ENCODE results near the gene FBXW11. TPM values are rescaled to one million over a fixed set of nuclear protein-coding genes. Genes with fewer than 3 reads are reported as not detected.

FBXW11 gene
- total RNA-seq, 1 donor from 2014 or later, result 64.7 TPM

GRCh38 chr5:172043865-172044264 lies 37.4 kb upstream of the FBXW11 start:
- Mint-ChIP-seq H3K36me3 (ENCODE audit: low read depth, unreplicated experiment) (peaks cover 32% of the 10 kb centered on the region), H3K4me3 (ENCODE audit: unreplicated experiment) (no peak overlapping the region)
- FAIRE-seq, result no peak

DNA sequence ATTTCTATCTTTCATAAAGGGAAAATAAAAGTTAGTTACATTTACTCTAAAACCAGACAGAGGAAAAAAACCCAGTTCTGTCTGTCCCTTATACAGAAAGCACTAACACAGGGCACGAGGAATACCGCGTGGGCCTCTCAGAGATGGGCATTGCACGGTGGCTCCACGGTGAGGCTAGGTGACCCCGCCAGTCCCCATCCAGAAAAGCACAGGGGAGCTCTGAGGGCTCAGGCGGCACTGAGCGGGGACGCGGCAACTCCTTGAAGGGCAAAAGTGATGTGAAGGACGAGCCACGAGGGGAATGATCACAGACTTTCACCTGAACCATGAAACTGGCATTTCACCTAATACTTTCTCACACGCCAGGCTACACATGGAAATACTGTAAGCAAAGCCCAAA lies 35.7 kb upstream of the FBXW11 start:
- no peak for DNase-seq (ENCODE audit: low read depth)
- H3K4me3 Mint-ChIP-seq (ENCODE audit: unreplicated experiment), result no peak overlapping the region
- no peaks in the 10 kb centered on the region for H3K4me1 Mint-ChIP-seq (ENCODE audit: low read depth, unreplicated experiment)
- H3K9me3 Mint-ChIP-seq (ENCODE audit: unreplicated experiment), result peaks cover 3% of the 10 kb centered on the region
- no peaks in the 10 kb centered on the region for H3K79me2 ChIP-seq (ENCODE audit: insufficient read depth, low read length)
- peaks cover 2% of the 10 kb centered on the region for H3K36me3 ChIP-seq (ENCODE audit: insufficient read depth, low read length)
- no peak for TF ChIP-seq EZH2 (IDR thresholded peaks at IDR 0.05; ENCODE audit: insufficient read depth, low read length)
- no peak for TF ChIP-seq CTCF (IDR thresholded peaks at IDR 0.05; ENCODE audit: insufficient read depth, low read depth, low read length)
- no peak overlapping the region for H3K27ac ChIP-seq (ENCODE audit: low read depth, low read length)
- no peak for FAIRE-seq
- H3K4me1 ChIP-seq (ENCODE audit: insufficient read depth, low read length), result peaks cover 4% of the 10 kb centered on the region
- H3K4me2 ChIP-seq (ENCODE audit: low read length), result no peak overlapping the region
- no peaks in the 10 kb centered on the region for H3K27me3 ChIP-seq (ENCODE audit: insufficient read depth, low read length)
- peaks cover 4% of the 10 kb centered on the region for H4K20me1 ChIP-seq (ENCODE audit: insufficient read depth, low read length)
- no peak overlapping the region for H3K27ac Mint-ChIP-seq (ENCODE audit: unreplicated experiment)
- peaks cover 4% of the 10 kb centered on the region for H3K27me3 Mint-ChIP-seq (ENCODE audit: low read depth, unreplicated experiment)
- no peaks in the 10 kb centered on the region for H3K9me3 ChIP-seq (ENCODE audit: insufficient read depth, low read depth, low read length)
- H3K36me3 Mint-ChIP-seq (ENCODE audit: low read depth, unreplicated experiment), result peaks cover 24% of the 10 kb centered on the region
- H3K9ac ChIP-seq (ENCODE audit: low read length), result no peak overlapping the region
- no peak overlapping the region for H3K4me3 ChIP-seq (ENCODE audit: insufficient read depth, low read depth, low read length)
- H2AFZ ChIP-seq (ENCODE audit: low read depth, low read length), result no peak overlapping the region

More at GRCh38 chr5:172043865-172044264, 37.4 kb upstream of the FBXW11 start:
- H3K9me3 Mint-ChIP-seq (ENCODE audit: unreplicated experiment), result no peaks in the 10 kb centered on the region
- Histone ChIP-seq H3K4me1 (ENCODE audit: insufficient read depth, low read length) (peaks cover 8% of the 10 kb centered on the region), H3K27ac (ENCODE audit: low read depth, low read length) (no peak overlapping the region), H3K36me3 (ENCODE audit: insufficient read depth, low read length) (peaks cover 2% of the 10 kb centered on the region), H3K4me3 (ENCODE audit: insufficient read depth, low read depth, low read length) (no peak overlapping the region), H3K79me2 (ENCODE audit: insufficient read depth, low read length) (no peaks in the 10 kb centered on the region), H3K4me2 (ENCODE audit: low read length) (no peak overlapping the region), H3K27me3 (ENCODE audit: insufficient read depth, low read length) (no peaks in the 10 kb centered on the region), H2AFZ (ENCODE audit: low read depth, low read length) (no peak overlapping the region), H3K9me3 (ENCODE audit: insufficient read depth, low read depth, low read length) (no peaks in the 10 kb centered on the region), H4K20me1 (ENCODE audit: insufficient read depth, low read length) (peaks cover 17% of the 10 kb centered on the region), H3K9ac (ENCODE audit: low read length) (no peak overlapping the region)
- no peak for DNase-seq (ENCODE audit: low read depth)
- no peak overlapping the region for H3K27ac Mint-ChIP-seq (ENCODE audit: unreplicated experiment)
- H3K27me3 Mint-ChIP-seq (ENCODE audit: low read depth, unreplicated experiment), result peaks cover 4% of the 10 kb centered on the region
- TF ChIP-seq EZH2 (IDR thresholded peaks at IDR 0.05; ENCODE audit: insufficient read depth, low read length) (no peak), CTCF (IDR thresholded peaks at IDR 0.05; ENCODE audit: insufficient read depth, low read depth, low read length) (no peak)
- H3K4me1 Mint-ChIP-seq (ENCODE audit: low read depth, unreplicated experiment), result peaks cover 4% of the 10 kb centered on the region

DNA sequence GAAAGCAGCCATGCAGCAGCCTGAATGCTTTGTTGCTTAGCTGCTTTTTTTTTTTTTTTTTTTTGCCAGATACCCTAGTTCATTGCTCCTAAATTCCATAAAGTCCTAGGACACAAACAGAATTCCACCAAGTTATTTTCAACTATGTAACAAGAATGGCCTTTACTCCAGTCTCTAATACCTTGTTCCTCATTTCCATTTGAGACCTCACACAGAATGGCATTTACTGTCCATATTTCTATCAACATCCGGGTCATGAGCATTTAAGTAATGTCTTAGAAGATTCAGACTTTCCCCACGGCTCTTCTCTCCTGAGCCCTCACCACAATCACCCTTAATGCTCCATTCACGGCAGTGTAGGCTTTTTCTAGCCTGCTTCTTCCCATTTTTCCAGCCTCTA lies 31.7 kb upstream of the FBXW11 start:
- no peak for DNase-seq (ENCODE audit: low read depth)
- peaks cover 11% of the 10 kb centered on the region for H3K36me3 Mint-ChIP-seq (ENCODE audit: low read depth, unreplicated experiment)
- Histone ChIP-seq H3K27ac (ENCODE audit: low read depth, low read length) (no peak overlapping the region), H3K4me1 (ENCODE audit: insufficient read depth, low read length) (peaks cover 4% of the 10 kb centered on the region), H3K36me3 (ENCODE audit: insufficient read depth, low read length) (no peaks in the 10 kb centered on the region), H3K9me3 (ENCODE audit: insufficient read depth, low read depth, low read length) (no peaks in the 10 kb centered on the region), H4K20me1 (ENCODE audit: insufficient read depth, low read length) (no peaks in the 10 kb centered on the region), H3K27me3 (ENCODE audit: insufficient read depth, low read length) (no peaks in the 10 kb centered on the region), H2AFZ (ENCODE audit: low read depth, low read length) (no peak overlapping the region), H3K4me3 (ENCODE audit: insufficient read depth, low read depth, low read length) (no peak overlapping the region), H3K4me2 (ENCODE audit: low read length) (no peak overlapping the region), H3K79me2 (ENCODE audit: insufficient read depth, low read length) (no peaks in the 10 kb centered on the region), H3K9ac (ENCODE audit: low read length) (no peak overlapping the region)
- FAIRE-seq, result no peak
- peaks cover 5% of the 10 kb centered on the region for H3K9me3 Mint-ChIP-seq (ENCODE audit: unreplicated experiment)
- TF ChIP-seq CTCF (IDR thresholded peaks at IDR 0.05; ENCODE audit: insufficient read depth, low read depth, low read length), result no peak
- no peak for TF ChIP-seq EZH2 (IDR thresholded peaks at IDR 0.05; ENCODE audit: insufficient read depth, low read length)
- no peak overlapping the region for H3K4me3 Mint-ChIP-seq (ENCODE audit: unreplicated experiment)
- no peaks in the 10 kb centered on the region for H3K4me1 Mint-ChIP-seq (ENCODE audit: low read depth, unreplicated experiment)
- H3K27me3 Mint-ChIP-seq (ENCODE audit: low read depth, unreplicated experiment), result peaks cover 4% of the 10 kb centered on the region
- H3K27ac Mint-ChIP-seq (ENCODE audit: unreplicated experiment), result no peak overlapping the region

Measured in astrocyte (in vitro differentiated cells and primary cell).